Brain pericyte (primary cell): Measurements from ENCODE around the gene MLF2.
A peak's percentile ranks its signal among the peaks of the same experiment; 100 is the strongest.

Experiments used
- DNase-seq: peaks from one replicate; pipeline ENCODE4 v3.0.0-alpha.2; 2012; ENCODE audit warnings: low read depth, low spot score

Gene MLF2

DNA sequence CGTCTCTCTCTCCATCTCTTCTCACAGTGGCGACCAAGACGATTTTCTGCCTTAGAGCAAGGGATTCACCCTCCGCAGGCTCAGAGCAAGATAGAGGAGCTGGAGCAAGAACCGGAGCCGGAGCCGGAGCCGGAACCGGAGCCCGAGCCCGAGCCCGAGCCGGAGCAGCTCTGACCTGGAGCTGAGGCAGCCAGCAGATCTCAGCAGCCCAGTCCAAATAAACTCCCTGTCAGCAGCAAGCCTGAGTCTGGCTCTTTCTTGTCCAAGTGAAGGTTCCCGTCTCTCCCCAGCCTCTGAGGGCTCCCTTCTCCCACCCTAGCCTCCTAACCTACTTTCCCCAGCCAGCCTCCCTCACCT is 25.3 kb upstream of the MLF2 start:
- no peak for DNase-seq

GRCh38 chr12:6777386-6777785 is 24.4 kb upstream of the MLF2 start:
- no peak for DNase-seq

DNA sequence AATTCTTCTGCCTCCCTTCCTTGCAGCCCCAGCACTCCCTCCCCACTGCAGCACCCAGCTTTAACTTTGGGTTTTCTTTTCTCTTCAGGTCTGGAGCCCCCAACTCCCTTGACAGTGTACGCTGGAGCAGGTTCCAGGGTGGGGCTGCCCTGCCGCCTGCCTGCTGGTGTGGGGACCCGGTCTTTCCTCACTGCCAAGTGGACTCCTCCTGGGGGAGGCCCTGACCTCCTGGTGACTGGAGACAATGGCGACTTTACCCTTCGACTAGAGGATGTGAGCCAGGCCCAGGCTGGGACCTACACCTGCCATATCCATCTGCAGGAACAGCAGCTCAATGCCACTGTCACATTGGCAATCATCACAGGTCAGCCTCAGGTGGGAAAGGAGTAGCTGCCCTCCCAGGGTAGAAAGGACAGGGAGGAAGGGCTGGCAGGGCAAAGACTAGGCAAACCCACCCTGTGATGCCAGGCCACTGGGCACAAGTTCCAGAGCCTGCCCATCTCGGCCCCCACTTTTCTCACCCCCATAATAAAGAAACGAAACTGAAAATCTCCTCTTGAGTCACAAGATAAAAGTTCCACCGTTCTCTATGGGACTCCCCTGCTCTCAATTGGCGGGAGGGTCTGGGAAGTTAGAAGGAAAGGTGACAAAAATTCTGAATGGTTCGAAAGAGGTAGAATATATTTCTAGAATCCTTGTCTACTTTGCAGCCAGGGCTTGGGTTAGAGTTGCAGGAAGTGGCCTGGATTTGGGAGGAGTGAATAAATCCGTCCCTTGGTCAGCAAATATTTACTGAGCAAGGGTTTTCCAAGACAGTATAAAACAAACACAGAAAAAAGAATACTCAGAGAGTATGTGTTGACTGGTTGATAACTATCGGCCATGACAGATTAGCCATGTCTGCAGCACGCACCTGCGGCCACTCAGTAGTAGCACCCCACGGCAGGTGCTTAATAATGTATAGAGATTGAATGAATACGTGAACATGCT is 22.5 kb upstream of the MLF2 start:
- no peak for DNase-seq

GRCh38 chr12:6774499-6775062 is 21.6 kb upstream of the MLF2 start:
- DNase-seq: no peak

- DNase-seq: no peak
Observed at GRCh38 chr12:6773590-6774351, 20.8 kb upstream of the MLF2 start.

- no peak for DNase-seq
Observed at GRCh38 chr12:6772726-6773589, 20.0 kb upstream of the MLF2 start.

- DNase-seq: no peak
Observed at GRCh38 chr12:6772331-6772695, 19.4 kb upstream of the MLF2 start, which contains the start of gene LAG3. LAG3 (plus strand) TSS chr12:6772520; CDS start chr12:6772853, 333 bp downstream.

GRCh38 chr12:6771509-6772330 is 18.8 kb upstream of the MLF2 start:
- no peak for DNase-seq

- no peak for DNase-seq
Observed at GRCh38 chr12:6771091-6771495, 18.2 kb upstream of the MLF2 start.

GRCh38 chr12:6770600-6770999 is 17.7 kb upstream of the MLF2 start:
- DNase-seq: no peak

- DNase-seq: no peak
Observed at GRCh38 chr12:6770094-6770493, 17.2 kb upstream of the MLF2 start.

GRCh38 chr12:6769666-6770065 is 16.7 kb upstream of the MLF2 start:
- no peak for DNase-seq

DNA sequence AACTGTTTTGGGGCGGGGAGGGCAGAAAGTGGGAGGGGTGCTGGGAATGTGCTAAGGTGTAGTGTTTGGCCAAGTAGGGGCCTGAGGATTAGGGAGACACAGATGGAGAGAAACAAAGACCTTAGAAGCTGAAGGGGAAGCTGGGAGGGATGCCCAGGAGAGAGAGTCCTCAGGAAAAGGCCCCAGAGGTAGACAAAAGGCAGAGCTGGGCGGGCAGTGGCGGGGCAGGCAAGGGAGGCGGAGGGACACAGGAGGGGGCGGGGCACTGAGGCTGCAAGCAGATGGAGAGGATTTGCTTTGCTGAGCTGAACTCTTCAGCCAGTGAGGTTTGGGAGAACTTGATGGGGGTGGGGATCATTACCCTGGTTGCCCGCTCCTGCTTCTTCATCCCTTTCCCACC is 16.0 kb upstream of the MLF2 start:
- DNase-seq: no peak

DNA sequence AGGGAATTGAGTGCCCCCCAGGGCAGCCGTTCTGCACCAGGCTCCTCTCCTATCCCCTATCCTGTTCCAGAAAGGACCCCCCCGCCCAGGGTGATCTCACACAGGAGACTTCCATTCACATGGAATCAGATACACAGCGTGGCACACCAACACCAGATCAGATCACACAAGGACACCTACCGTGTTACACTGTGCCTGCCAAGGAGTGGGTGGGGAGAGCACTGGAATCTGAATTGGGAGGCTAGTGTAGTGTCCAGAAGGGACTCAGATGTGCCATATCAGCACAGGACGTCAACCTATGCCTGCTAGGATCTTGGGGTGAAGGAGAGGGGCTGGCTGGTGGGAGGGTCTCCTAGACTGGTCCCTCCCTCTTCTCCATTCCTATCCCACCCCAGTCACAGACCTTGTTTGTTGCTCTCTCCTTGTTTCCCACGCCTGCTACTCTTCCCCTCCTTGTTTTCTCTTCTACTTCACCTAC is 15.5 kb upstream of the MLF2 start:
- DNase-seq: no peak

DNA sequence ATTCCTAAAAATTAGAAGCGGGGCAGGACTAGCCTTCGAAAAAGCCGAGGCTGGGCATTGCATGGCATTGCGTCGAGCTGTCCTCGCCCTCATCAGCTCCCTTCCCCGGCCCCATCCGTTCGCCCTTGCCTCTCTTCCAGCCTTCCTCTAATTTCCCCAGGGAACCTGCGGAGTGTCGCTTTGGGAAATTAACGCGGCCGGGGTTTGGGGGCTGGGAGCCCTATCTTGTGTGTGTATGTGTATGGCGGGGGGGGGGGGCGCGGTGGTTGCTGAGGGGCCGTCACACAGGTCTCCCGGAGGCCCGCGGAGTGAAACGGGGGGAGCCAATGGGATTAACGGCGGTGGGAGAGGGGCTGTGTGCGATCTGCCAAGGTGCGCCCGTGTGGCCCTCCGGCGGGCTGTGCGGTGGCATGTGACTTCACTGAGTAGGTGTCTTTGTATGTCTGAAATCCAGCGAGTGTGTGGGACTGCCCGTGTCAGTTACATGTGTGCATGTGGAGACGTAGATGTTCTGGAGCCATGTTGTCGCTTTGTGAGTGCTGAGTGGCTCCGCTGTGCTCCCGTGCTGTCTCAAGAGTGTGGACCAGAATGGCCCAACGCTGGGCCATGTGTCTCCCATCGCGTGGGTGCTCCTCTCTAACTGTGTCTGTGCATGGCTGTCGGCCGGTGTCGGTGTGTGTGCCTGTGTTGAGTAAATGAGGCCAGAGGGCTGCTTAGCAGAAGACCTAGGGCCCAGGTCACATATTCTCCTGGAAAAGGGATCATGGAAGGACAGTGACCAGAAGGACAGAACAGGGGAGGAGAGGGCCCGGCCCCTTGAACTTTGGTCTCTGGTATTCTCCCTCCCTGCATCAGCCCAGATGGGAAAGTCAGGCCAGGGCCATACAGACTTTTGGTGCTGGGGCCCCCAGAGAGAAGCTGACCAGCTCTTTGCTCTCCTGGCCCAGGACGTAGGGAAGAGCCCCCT is 14.7 kb upstream of the MLF2 start:
- no peak for DNase-seq

- DNase-seq: no peak
Observed at GRCh38 chr12:6766651-6767349, 13.9 kb upstream of the MLF2 start.

- peak; percentile 66 for DNase-seq
Observed at GRCh38 chr12:6765634-6766581, 13.0 kb upstream of the MLF2 start, which contains the start of gene PTMS. PTMS (plus strand) TSS chr12:6766363; CDS start chr12:6766706, 343 bp downstream.
